Measurements from ENCODE around the gene HGD.

- TF ChIP-seq YY1 (IDR thresholded peaks at IDR 0.05; ENCODE audit: insufficient read depth, insufficient read length) (no peak), ZNF274 (IDR thresholded peaks at IDR 0.05; ENCODE audit: low read depth, low read length) (no peak)
Observed at GRCh38 chr3:120730576-120731542, 48.8 kb upstream of the HGD start.
